ENCODE results near the gene CHST15. TPM values are rescaled to one million over a fixed set of nuclear protein-coding genes. Genes with fewer than 3 reads are reported as not detected.

The CHST15 gene
- total RNA-seq, 1 experiment from 2014 or later = 17.1 TPM

DNA sequence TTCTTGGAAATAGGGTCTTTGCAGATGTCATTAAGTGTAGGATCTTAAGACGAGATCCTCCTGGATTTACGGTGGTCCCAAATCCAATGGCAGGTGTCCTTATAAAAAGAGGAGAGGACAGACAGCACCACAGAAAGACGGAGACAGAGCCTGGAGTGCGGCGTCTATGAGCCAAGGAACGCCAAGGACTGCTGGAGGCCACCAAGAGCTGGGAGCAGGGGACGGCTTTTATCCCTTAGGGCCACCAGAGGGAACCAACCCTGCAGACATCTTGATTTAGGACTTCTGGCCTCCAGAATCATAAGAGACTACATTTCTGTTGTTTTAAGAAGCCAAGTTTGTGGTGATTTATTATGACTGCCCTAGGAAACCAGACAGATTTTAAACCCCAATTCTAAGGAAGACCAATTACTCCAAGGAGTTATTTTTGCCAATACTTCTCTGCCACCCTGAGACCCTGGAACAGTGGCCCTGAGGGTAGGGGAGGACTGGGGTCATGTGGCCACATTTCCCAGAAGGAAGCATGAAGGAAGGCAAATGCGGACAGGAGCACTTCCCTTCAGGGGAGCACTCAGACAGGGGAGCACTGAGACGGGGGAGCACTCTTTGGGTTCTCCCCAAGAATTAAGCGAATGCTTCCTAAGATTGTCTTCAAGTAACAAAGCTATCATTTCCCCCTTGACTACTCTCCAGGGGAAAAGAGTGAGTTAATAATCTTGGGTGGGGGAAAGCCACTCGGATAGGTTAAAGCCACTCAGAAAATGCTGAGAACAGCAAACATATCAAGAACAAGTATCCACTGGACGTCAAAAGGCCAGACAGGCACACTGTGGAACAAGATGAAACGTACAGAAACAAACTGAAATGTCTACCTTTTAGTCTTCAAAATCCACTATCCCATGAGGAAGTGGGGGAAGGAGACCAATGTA lies 67.5 kb downstream of the CHST15 start:
- Histone ChIP-seq H3K9me2 (replicated peaks; ENCODE audit: low read length) (no peaks in the 10 kb centered on the region), H3K79me2 (ENCODE audit: low read length) (no peaks in the 10 kb centered on the region), H2AFZ (ENCODE audit: low read length) (no peak overlapping the region), H3K9me3 (ENCODE audit: low read length) (no peaks in the 10 kb centered on the region), H3K4me3 (ENCODE audit: low read length) (no peak overlapping the region), H3K4me2 (ENCODE audit: low read length) (no peak overlapping the region), H4K20me1 (ENCODE audit: low read length) (no peaks in the 10 kb centered on the region), H3K36me3 (ENCODE audit: low read depth, low read length) (no peaks in the 10 kb centered on the region), H3K4me1 (ENCODE audit: insufficient read depth, low read length) (peaks cover 7% of the 10 kb centered on the region), H3K27ac (ENCODE audit: low read length) (no peak overlapping the region), H3K9ac (ENCODE audit: low read length) (no peak overlapping the region), H3F3A (ENCODE audit: low read length, unreplicated experiment) (no peaks in the 10 kb centered on the region), H3K27me3 (ENCODE audit: low read length) (no peaks in the 10 kb centered on the region)
- TF ChIP-seq, protein P1, sequence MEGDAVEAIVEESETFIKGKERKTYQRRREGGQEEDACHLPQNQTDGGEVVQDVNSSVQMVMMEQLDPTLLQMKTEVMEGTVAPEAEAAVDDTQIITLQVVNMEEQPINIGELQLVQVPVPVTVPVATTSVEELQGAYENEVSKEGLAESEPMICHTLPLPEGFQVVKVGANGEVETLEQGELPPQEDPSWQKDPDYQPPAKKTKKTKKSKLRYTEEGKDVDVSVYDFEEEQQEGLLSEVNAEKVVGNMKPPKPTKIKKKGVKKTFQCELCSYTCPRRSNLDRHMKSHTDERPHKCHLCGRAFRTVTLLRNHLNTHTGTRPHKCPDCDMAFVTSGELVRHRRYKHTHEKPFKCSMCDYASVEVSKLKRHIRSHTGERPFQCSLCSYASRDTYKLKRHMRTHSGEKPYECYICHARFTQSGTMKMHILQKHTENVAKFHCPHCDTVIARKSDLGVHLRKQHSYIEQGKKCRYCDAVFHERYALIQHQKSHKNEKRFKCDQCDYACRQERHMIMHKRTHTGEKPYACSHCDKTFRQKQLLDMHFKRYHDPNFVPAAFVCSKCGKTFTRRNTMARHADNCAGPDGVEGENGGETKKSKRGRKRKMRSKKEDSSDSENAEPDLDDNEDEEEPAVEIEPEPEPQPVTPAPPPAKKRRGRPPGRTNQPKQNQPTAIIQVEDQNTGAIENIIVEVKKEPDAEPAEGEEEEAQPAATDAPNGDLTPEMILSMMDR (conservative IDR thresholded peaks at IDR 0.05; ENCODE audit: low read depth, low read length) = peak; percentile 57
- TF ChIP-seq EZH2 (IDR thresholded peaks at IDR 0.05; ENCODE audit: low read length, unreplicated experiment) = no peak
- TF ChIP-seq EZH2phosphoT487 (IDR thresholded peaks at IDR 0.05; ENCODE audit: borderline replicate concordance, low read length) = no peak
- DNase-seq (peak; percentile 38), ATAC-seq (peak; percentile 43; the same call in 1 of the 2 replicates)
- no TSS peak for BruUV-seq (replicated peaks)
- intact Hi-C loops (cut with micrococcal nuclease) = loop anchor here (1.0 to 5.0 kb wide), 2 partner anchors 37 to 66 kb away; partner anchors contain the start of gene CHST15
- ChIA-PET CTCF (interaction anchor here (0.7 to 1.0 kb wide), 2 partner anchors 126 to 363 kb away, joined by 3 to 4 read pairs; no protein-coding TSS in a partner anchor), POLR2A (ENCODE audit: unreplicated experiment) (no interaction called here)

DNA sequence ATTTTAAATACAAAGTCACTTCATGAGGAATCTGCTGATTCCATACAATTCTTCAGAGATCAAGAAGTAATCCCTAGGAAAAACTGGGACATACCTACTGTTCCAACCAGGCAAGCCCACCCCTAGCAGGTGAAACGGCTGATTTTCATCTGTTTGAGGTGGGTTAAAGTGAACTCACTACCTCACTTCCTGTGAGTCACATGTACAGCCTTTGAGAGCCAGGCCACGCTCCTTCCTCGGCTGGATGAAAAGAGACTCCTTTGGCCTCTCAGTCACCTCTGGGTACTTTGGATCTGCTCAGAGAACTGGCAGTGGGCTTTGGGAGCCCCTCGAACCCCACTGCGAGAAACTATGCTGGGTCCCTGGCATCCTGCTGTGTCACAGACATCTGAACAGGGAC lies 68.2 kb downstream of the CHST15 start:
- Histone ChIP-seq H3K36me3 (ENCODE audit: low read depth, low read length) (no peaks in the 10 kb centered on the region), H3K27me3 (ENCODE audit: low read length) (no peaks in the 10 kb centered on the region), H3K4me1 (ENCODE audit: insufficient read depth, low read length) (peaks cover 7% of the 10 kb centered on the region), H3K4me3 (ENCODE audit: low read length) (no peak overlapping the region), H4K20me1 (ENCODE audit: low read length) (no peaks in the 10 kb centered on the region), H2AFZ (ENCODE audit: low read length) (no peak overlapping the region), H3K4me2 (ENCODE audit: low read length) (no peak overlapping the region), H3K79me2 (ENCODE audit: low read length) (no peaks in the 10 kb centered on the region), H3K9ac (ENCODE audit: low read length) (no peak overlapping the region), H3F3A (ENCODE audit: low read length, unreplicated experiment) (no peaks in the 10 kb centered on the region), H3K9me2 (replicated peaks; ENCODE audit: low read length) (no peaks in the 10 kb centered on the region), H3K9me3 (ENCODE audit: low read length) (no peaks in the 10 kb centered on the region), H3K27ac (ENCODE audit: low read length) (no peak overlapping the region)
- CTCF ChIA-PET = interaction anchor here (1.0 kb wide), 1 partner anchor 364 kb away, joined by 4 read pairs; no protein-coding TSS in a partner anchor
- POLR2A ChIA-PET (ENCODE audit: unreplicated experiment) = no interaction called here
- intact Hi-C loops (cut with micrococcal nuclease) = loop anchor here (5.0 kb wide), 1 partner anchor 67 kb away; the partner anchor contains the start of gene CHST15
- DNase-seq (peak; percentile 34), ATAC-seq (peak; percentile 37; the same call in 1 of the 2 replicates)
- BruUV-seq (replicated peaks) = no TSS peak
- TF ChIP-seq, protein P1 (conservative IDR thresholded peaks at IDR 0.05; ENCODE audit: low read depth, low read length) = no peak

DNA sequence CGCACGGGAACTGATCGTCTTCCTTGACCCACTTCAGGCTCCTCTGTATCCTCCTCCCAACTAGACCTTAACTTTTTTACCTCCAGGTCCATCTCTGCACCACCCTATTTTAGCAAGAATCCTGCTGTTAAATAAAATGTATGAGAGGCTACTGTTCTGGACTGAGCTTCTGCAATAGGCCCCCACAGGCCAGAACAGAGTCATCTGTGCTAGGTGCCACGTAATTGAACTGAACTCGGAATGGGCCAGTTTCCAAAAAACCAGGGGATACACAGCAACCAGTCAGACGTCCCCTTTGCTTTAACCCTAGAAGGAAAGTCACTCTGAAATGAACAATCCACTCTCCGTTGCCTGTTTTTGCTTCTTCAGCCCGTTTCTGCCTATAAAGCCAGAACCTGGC lies 71.3 kb downstream of the CHST15 start:
- TF ChIP-seq, protein P1 (conservative IDR thresholded peaks at IDR 0.05; ENCODE audit: low read depth, low read length) = no peak
- TF ChIP-seq EZH2phosphoT487 (IDR thresholded peaks at IDR 0.05; ENCODE audit: borderline replicate concordance, low read length) (no peak), EZH2 (IDR thresholded peaks at IDR 0.05; ENCODE audit: low read length, unreplicated experiment) (no peak)
- no peaks in the 10 kb centered on the region for H3K9me2 ChIP-seq (replicated peaks; ENCODE audit: low read length)
- ATAC-seq (no peak), DNase-seq (no peak)
- no peak overlapping the region for H3K27ac ChIP-seq (ENCODE audit: low read length)
- no peaks in the 10 kb centered on the region for H3K27me3 ChIP-seq (ENCODE audit: low read length)
- H2AFZ ChIP-seq (ENCODE audit: low read length) = no peak overlapping the region
- H3K9me3 ChIP-seq (ENCODE audit: low read length) = no peaks in the 10 kb centered on the region
- H3K4me1 ChIP-seq (ENCODE audit: insufficient read depth, low read length) = peaks cover 7% of the 10 kb centered on the region
- ChIA-PET CTCF (no interaction called here), POLR2A (ENCODE audit: unreplicated experiment) (no interaction called here)
- no peak overlapping the region for H3K9ac ChIP-seq (ENCODE audit: low read length)
- H3K36me3 ChIP-seq (ENCODE audit: low read depth, low read length) = no peaks in the 10 kb centered on the region
- H3K4me2 ChIP-seq (ENCODE audit: low read length) = no peak overlapping the region
- no peaks in the 10 kb centered on the region for H3F3A ChIP-seq (ENCODE audit: low read length, unreplicated experiment)
- intact Hi-C loops (cut with micrococcal nuclease) = no loop called here
- H3K4me3 ChIP-seq (ENCODE audit: low read length) = no peak overlapping the region
- H3K79me2 ChIP-seq (ENCODE audit: low read length) = no peaks in the 10 kb centered on the region
- BruUV-seq (replicated peaks) = no TSS peak
- H4K20me1 ChIP-seq (ENCODE audit: low read length) = no peaks in the 10 kb centered on the region

Data from PC-3 (cell line).